Stimulated activated CD8-positive, alpha-beta memory T cell treated with anti-CD3 and anti-CD28 coated beads, Interleukin-7, amount 100 ng/mL, for 24 hours (primary cell): Measurements from ENCODE around the gene GGA2.
A peak's percentile ranks its signal among the peaks of the same experiment; 100 is the strongest.
"Not testable (repeated sequence)": the region's sequence is repeated elsewhere in the genome, so short reads cannot be mapped to it uniquely, and the experiment has no call there.

Experiments used
- DNase-seq: peaks from one replicate; pipeline ENCODE4 v3.0.0-alpha.2; 2020; ENCODE audit warnings: low read depth

GGA2 gene, protein sequence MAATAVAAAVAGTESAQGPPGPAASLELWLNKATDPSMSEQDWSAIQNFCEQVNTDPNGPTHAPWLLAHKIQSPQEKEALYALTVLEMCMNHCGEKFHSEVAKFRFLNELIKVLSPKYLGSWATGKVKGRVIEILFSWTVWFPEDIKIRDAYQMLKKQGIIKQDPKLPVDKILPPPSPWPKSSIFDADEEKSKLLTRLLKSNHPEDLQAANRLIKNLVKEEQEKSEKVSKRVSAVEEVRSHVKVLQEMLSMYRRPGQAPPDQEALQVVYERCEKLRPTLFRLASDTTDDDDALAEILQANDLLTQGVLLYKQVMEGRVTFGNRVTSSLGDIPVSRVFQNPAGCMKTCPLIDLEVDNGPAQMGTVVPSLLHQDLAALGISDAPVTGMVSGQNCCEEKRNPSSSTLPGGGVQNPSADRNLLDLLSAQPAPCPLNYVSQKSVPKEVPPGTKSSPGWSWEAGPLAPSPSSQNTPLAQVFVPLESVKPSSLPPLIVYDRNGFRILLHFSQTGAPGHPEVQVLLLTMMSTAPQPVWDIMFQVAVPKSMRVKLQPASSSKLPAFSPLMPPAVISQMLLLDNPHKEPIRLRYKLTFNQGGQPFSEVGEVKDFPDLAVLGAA

DNA sequence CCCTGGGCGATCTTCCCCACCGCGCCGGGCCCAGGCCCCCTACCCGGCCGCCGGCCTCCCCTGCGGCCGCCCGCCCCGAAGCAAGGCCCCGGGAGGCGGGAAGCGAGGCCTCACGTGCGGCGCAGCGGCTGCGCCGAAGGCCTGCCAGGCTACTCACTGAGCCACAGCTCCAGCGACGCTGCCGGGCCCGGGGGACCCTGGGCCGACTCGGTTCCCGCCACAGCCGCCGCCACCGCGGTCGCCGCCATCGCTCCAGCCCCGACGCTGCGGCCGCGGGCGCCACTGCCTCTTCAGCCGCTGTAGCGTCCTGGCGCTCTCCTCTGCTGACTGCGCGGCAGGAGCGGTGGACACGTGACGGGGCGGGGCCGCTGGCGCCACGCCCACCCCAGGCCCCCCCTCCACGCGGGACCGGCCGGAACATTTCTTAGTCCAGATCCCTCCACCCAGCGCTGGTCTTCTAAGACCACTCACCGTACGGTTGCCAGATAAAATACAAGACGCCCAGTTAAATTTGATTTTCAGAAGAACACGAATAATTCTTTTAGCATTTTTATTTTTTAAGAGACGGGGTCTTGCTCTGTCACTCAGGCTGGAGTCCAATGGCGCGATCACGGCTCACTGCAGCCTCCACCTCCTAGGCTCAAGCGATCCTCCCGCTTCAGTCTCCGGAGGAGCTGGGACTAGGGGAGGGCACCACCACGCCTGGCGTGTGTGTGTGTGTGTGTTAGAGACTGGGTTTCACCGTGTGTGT is at the start of gene GGA2:
GGA2 (minus strand) TSS at position 331 of the 751 bp plus-strand sequence; CDS start at position 248, 83 bp downstream.
- DNase-seq = peak; percentile 61

DNA sequence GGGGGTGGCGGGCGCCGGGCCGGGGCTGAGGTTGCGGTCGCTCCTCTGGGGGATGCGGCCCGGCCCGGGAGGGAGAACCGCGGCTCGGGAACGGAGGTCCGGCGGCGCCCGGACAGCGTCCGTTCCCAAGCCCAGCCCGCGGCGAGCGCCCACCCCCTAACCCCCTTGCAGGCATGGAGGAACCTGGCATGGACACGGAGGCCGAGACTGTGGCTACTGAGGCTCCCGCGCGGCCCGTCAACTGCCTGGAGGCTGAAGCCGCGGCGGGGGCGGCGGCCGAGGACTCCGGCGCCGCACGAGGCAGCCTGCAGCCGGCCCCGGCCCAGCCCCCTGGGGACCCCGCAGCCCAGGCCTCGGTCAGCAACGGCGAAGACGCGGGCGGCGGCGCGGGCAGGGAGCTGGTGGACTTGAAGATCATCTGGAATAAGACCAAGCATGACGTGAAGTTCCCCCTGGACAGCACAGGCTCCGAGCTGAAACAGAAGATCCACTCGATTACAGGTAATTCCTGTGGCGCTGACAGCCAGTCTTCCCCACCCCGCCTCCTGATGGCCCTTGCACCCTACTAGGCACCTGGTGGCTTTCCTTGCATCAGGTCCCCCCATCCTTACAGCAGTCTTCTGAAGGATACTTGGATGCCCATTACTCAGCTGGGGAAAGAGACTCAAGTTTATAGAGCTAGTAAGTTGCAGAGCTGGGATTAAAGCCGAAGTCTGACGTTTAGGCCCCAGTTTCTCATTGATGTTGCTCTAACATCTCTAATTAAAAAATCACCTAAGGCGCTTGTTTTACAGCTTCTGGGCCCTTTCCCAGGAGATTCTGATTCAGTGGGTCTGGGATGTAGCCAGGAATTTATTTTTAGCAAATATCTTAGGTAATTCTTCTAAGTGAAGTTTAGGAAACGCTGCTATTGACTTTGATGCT is 47.7 kb upstream of the GGA2 start:
- peak; percentile 13 for DNase-seq

- peak; percentile 98 for DNase-seq
Measured at GRCh38 chr16:23556881-23557778, 46.8 kb upstream of the GGA2 start, which contains the start of the genes EARS2 and UBFD1. TSS of gene EARS2 (minus strand) at chr16:23557350. CDS start at chr16:23557343, 7 bp downstream. TSS of gene UBFD1 (plus strand) at chr16:23557727. CDS start at chr16:23557743, 16 bp downstream.

DNA sequence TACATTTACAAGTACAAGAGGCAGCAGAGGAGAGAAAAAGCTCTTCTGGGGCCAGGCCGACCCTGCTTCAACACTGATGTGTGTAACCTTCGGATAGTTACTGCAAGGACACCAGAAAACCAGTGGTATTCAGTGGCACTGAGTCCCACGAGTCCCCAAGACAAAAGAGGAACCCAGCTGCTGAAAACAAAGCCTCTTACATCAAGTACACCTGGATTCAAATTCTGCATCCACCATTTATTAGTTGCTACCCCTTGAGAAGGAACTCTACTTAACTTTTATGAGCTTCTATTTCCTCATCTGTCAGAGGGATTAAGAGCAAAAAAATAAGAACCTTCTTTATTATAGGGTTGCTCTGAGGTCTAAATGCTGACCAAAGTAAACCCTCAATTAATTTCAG is 44.2 kb upstream of the GGA2 start:
- DNase-seq = no peak

GRCh38 chr16:23552161-23552560 is 41.9 kb upstream of the GGA2 start:
- DNase-seq = no peak

- DNase-seq = no peak
Measured at GRCh38 chr16:23549938-23550337, 39.6 kb upstream of the GGA2 start.

DNA sequence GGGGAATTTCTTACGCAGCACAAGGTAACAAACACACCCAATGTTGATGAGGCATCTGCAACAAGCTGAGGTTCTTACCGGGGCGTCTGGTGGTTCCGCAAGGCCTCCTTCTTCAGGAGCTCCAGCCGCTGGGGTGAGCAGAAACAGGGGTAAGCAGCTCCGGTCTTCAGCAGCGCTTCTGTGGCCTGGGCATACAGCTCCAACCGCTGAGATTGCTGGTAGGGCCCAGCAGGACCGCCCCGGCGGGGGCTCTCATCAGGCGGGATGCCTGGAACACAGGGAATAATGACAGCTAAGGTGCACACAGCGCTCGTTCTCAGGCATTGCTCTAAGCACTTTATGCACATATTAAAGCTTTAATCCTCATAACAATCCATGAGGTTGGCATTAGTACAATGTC is 34.1 kb upstream of the GGA2 start:
- DNase-seq = no peak

DNA sequence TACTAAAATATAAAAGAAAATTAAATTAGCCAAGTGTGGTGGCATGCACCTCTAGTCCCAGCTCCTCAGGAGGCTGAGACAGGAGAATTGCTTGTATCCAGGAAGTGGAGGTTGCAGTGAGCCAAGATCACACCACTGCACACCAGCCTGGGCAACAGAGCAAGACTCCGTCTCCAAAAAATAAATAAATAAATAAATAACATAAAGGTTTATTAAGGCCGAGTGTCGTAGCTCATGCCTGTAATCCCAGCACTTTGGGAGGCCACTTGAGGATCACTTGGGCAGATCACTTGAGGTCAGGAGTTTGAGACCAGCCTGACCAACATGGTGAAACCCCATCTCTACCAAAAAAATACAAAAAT is 30.5 kb upstream of the GGA2 start:
- not testable (repeated sequence) for DNase-seq

- DNase-seq = no peak
Measured at GRCh38 chr16:23539984-23540816, 29.9 kb upstream of the GGA2 start.

DNA sequence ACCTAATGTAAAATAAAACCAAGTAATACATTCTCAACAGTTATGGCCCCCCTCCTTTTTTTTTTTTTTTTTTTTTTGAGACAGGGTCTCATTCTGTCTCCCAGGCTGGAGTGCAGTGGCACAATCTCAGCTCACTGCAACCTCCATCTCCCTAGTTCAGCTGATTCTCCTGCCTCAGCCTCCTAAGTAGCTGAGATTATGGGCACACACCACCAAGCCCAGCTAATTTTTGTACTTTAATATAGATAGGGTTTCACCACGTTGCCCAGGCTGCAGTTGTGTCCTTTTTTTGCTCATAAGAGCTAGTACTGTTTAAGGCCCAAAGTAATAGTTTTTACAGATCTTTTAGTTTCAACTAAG is 28.6 kb upstream of the GGA2 start:
- DNase-seq = no peak

- no peak for DNase-seq
Measured at GRCh38 chr16:23537390-23537789, 27.1 kb upstream of the GGA2 start.

GRCh38 chr16:23535901-23536300 is 25.6 kb upstream of the GGA2 start:
- DNase-seq = no peak

DNA sequence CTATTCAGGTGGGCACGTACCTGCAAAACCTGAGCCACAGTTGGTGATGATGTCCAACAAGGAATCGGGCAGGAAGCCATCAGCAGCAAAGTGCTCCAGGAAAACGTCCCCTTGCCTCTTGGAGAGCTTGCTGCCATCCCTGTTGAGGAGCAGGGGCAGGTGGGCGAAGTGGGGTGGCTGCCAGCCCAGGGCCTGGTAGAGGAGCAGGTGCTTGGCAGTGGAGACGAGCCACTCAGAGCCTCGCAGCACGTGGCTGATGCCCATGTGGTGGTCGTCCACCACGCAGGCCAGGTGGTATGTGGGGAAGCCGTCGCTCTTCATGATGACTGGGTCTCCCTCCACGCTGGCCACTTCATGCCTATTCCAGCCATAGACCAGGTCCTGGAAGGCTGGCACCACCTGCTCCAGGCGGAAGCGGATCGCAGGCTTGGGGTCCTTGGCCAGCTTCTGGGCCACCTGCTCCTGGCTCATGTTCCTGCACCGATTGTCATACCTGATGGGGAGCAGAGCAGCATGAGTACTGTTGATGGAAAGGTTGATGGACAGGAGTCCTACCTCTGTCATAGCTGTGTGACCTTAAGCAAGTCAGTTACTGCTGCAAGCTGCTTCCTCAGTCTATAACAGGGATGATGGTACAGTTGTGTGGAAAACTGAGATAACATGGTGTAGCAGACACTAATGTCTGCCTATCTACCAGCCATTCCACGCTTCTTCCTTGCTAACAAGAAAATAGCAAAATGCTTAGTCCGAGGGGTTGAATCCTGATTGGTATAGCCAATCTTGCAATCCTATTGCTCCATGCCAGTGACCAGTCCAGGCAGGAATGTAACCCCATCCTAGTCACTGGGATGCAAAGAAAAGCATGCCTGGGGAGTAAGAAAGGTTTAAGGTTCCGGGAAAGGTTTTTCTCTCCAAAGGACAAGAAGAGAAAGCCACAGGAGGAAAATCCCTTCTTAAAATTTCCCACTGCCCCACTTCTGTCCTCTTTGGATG is 24.9 kb upstream of the GGA2 start:
- DNase-seq = no peak

DNA sequence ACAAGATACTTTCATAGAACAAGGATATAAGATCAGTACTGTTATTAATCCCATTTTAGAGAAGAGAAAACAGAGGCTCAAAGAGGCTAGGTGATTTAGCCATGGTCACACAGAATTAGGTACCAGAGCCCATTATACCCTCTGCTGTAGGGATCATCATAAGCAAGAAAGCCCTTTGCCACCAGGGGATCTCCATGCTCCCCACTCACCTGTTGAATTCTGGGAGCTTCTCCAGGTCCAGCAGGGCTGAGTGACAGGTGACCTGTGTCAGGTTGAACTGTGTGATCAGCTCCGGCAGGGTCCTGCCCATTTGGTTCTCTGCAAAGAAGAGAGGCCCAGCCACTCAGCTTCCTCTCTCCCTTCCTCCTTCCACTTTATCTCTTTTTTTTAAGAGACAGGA is 22.2 kb upstream of the GGA2 start:
- DNase-seq = no peak

- no peak for DNase-seq
Measured at GRCh38 chr16:23530062-23530461, 19.8 kb upstream of the GGA2 start.

GRCh38 chr16:23528644-23529310 is 18.5 kb upstream of the GGA2 start:
- no peak for DNase-seq

DNA sequence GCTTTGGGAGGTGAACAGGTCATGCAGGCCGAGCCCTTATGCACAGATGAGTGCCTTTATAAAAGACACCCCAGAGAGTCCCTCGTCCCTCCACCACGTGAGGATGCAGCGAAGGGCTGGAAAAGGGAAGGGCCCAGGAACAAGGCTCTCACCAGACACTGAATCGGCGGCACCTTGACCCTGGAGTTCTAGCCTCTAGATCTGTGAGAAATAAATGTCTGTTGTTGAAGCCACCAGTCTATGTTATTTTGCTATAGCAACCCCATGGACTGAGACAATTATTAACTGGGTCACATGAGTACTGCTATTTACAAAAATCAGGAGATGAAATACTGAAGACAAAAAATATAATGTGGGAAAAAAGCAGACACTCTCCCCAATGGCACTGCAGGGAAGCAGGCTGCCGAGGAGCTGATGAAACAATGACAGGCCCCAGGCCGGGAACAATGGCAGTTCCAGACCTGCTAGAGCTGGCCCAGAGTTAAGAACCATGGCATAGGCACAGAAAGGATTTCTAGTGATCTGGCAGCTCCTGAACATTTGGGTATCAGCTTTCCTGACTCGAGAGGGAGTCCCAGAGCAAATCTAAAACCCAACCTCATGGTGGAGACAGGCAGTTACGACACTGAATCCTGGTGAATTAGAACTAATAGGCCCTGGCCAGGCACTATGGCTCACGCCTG is 17.8 kb upstream of the GGA2 start:
- no peak for DNase-seq
